GM18502 (cell line): ENCODE results near the gene CD9.
A peak's percentile ranks its signal among the peaks of the same experiment; 100 is the strongest.
"Not testable (repeated sequence)": the region's sequence is repeated elsewhere in the genome, so short reads cannot be mapped to it uniquely, and the experiment has no call there.

Experiments used
- ATAC-seq: cut with Tn5 transposase; IDR thresholded peaks from one replicate; pipeline ENCODE4 v1.9.1; 2021; ENCODE audit warnings: mild to moderate bottlenecking; ENCODE audit not compliant: unreplicated experiment, poor library complexity

The CD9 gene

DNA sequence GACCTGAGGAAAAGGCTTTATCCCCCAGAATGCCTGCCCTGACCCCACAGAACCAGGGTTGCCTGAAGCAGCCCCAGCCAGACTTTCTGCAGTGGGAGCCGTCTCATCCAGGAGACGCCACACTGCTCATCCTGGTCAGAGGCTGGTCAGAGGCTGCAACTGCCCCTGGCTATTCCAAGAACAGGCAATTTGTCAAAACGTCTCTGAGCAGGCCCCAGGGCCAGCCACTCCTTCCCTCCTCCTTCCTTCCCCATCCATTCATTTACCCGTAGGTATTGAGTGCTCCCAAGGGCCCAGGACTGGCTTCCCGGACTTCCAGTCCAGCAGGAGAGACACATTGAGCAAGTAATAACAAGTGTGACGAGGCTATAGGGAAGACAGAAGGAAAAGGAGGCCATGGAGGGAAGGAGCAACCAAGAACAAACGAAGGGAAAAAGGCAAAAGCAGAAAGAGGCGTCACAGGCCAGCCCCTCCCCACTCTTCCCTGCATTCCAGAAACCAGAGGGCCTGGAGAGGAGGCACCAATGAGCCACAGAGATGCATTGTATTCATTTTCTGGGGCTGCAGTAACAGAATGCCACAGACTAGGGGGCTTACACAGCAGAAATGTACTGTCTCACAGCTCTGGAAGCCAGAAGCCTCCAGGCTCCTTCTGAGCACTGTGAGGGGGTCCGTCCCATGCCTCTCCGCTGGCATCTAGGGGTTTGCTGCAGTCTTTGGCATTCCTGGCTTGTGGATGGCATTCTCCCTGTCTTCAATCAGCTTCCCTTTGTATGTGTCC, 21.0 kb upstream of the CD9 start:
- no peak for ATAC-seq

DNA sequence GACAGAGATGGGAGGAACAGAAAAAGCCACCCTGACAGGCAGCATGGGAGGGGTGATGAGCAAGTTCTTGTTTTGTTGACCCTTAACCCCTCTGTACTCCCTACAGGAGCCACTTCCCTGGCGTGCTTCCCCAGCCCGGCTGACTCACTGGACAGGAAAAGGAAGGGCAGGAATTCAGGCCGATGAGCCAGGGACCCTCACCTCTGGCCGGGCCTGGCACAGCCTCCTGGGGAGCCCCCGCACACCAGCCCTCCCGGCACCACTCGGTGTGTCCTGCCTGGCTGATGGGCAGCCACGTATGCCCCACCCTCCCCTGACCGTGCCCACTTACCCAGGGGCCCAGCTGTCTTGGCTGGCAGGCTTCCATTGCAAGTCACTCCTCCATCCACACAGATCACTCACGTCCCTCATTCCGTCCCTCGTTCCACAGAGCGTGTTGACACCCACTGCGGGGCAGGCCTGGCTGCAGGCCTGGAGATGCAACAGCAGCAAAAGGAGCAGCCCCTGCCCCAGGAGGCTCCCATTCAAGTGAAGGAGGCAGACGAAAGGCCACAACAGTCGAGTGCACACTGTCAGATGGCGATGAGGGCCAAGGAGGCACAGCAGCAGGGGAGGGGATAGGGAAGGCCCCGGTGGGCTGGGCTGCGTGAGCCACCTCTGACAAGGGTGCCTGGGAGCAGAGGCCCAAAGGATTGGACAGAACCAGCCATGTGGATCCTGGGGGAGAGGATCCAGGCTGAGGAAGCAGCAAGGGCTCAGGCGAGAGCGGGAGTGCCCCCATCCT, 19.7 kb upstream of the CD9 start:
- no peak for ATAC-seq

DNA sequence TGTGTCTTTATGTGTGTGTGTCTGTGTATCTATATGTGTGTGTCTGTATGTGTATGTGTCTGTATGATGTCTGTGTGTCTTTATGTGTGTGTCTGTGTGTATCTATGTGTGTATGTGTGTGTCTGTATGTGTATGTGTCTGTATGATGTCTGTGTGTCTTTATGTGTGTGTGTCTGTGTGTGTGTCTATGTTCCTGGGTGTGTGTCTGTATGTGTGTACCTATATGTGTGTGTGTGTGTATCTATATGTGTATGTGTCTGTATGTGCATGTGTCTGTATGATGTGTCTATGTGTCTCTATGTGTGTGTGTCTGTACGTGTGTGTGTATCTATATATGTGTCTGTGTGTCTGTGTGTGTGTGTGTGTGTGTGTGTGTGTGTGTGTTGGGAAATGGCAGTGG, 19.0 kb upstream of the CD9 start:
- ATAC-seq = no peak

- no peak for ATAC-seq
These were observed 18.5 kb upstream of the CD9 start for GRCh38 chr12:6181583-6182278.

DNA sequence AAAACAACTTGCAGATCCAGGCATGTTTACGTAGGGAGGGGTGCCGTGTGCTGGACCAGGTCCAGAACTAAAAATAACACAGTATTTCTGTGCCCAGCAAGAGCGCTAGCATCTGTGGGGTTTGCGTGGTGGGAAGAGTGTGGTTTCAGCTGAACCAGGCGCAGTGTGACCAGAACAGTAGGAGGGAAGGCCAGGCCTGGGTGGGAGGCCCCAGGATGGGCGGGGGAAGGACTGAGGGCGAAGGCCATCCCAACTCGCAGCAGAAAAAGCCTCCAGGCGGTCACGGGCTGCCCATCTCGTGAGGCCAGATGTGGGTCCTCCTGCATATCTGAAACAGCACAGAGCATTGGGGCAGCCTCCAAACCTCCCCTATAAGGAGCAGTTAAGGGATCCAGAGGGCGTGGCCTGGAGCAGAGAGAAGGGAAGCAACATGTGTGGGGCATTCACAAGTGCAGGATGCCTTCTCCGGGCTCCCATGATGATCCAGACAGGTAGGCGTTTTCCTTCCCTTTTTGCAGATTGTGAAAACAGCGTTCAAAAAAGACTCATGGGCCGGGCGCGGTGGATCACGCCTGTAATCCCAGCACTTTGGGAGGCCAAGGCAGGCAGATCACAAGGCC, 17.8 kb upstream of the CD9 start:
- no peak for ATAC-seq

GRCh38 chr12:6183689-6184428, 16.3 kb upstream of the CD9 start:
- no peak for ATAC-seq

DNA sequence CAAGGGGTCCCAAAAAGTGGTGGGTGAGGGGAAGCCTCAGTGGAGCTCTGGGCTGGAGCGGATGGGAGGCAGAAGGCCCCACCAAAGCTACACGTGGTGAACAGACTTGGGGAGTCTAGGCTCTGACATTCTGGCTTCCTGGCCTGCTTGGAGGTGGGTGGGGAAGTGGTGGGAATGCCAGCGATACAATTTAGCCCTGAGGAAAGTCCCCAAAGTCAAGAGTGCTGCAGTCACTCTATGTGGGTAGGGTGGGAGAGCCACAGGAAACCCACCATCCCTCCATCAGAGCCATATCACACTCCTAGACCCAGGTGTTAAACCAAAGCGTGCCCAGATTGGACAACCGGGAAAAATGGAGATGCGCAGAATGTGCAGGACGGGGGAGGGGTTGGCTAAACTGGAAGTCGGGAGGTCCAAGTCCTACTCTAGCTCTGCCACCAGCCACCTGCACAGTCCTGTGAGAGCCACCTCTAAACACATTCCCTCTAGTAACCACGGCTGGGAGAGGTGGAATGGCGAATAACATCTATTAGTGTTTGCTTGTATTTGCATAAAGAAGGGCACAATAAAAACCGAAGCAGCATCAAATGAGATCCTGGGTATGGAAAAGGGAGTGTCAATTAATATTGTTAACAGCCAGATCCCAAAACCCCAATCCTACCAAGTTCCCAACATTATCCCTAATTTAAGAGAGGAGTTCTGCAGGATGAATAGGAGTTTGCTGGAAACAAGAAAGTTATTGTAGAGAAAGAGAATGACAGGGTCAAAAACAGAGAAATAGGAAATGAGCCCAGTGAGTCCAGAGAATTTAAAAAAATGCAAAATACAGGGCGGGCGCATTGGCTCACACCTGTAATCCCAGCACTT, 14.0 kb upstream of the CD9 start:
- no peak for ATAC-seq

GRCh38 chr12:6187948-6188793, 12.0 kb upstream of the CD9 start:
- no peak for ATAC-seq

DNA sequence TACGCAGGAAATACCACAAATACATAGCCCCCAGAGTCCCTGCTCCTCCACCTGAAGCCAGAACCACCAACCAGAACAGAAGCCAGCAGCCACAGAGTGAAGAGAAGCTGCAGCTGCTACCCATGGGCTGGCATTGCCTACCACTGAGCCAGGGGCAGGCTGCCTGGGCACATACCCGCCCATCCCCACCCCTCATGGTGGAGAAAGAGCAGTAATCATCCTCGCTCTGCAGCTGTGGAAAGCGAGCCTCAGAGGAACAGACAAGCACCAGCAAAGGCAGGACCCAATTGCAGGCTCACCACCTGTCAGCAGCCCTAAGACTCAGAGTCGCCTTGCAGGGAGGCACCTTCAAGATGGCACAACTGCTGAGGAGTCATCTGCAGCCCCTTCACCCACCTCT, 11.2 kb upstream of the CD9 start:
- ATAC-seq = no peak

- not testable (repeated sequence) for ATAC-seq
These were observed 10.1 kb upstream of the CD9 start for GRCh38 chr12:6189952-6190598.

DNA sequence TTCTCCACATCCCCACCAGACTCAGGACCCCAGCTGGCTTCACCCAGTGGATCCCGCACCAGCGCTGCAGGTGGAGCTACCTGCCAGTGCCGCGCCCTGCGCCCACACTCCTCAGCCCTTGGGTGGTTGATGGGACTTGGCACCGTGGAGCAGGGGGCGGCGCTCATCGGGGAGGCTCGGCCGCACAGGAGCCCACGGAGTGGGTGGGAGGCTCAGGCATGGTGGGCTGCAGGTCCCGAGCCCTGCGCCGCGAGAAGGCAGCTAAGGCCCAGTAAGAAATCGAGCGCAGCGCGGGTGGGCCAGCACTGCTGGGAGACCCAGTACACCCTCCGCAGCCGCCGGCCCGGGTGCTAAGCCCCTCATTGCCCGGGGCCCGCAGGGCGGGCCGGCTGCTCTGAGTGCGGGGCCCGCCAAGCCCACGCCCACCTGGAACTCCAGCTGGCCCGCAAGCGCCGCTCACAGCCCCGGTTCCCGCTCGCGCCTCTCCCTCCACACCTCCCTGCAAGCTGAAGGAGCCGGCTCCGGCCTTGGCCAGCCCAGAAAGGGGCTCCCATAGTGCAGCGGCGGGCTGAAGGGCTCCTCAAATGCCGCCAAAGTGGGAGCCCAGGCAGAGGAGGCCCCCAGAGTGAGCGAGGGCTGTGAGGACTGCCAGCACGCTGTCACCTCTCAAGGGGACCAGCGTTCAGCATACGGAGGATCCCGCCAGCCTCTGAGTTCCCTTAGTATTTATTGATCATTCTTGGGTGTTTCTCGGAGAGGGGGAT, 9.3 kb upstream of the CD9 start:
- ATAC-seq = not testable (repeated sequence)

- no peak for ATAC-seq
These were observed 7.4 kb upstream of the CD9 start for GRCh38 chr12:6192604-6193380.

DNA sequence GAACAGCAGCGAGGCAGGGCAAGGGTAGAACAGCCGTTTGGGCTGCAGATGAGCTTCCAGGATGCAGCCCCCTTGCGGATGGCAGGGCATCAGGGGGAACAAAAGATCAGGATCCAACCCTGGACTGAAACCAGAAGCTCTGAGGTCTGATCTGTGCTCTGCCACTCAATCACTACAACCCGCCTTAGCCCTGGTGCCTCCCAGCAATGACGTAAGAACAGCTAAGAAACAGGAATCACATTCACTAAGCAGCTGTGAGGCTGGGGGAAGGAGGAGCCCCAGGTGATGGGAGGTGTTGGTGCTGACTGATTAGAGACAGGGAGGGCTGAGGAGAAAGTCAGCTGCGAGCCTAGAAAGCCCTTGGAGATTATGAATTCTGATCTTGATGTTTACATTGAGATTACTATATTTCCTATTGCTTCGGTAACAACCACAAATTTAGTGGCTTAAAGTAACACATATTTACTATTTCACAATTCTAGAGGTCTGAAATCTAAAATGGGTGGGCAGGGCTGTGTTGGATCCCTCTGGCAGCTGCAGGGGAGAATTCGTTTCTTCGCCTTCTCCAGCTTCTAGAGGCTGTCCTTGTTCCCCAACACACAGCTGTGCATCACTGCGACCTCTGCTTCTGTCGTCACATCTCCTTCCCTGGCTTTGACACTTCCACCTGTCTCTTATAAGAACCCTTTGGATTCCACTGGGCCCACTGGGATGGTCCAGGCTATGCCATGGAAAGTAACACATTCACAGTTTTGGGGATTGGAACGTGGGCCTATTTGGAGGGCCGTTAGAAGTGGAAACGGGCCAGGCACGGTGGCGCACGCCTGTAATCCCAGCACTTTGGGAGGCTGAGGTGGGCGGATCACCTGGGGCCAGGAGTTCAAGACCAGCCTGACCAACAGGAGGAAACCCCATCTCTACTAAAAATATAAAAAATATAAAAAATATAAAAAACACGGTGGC, 6.1 kb upstream of the CD9 start:
- ATAC-seq = no peak

DNA sequence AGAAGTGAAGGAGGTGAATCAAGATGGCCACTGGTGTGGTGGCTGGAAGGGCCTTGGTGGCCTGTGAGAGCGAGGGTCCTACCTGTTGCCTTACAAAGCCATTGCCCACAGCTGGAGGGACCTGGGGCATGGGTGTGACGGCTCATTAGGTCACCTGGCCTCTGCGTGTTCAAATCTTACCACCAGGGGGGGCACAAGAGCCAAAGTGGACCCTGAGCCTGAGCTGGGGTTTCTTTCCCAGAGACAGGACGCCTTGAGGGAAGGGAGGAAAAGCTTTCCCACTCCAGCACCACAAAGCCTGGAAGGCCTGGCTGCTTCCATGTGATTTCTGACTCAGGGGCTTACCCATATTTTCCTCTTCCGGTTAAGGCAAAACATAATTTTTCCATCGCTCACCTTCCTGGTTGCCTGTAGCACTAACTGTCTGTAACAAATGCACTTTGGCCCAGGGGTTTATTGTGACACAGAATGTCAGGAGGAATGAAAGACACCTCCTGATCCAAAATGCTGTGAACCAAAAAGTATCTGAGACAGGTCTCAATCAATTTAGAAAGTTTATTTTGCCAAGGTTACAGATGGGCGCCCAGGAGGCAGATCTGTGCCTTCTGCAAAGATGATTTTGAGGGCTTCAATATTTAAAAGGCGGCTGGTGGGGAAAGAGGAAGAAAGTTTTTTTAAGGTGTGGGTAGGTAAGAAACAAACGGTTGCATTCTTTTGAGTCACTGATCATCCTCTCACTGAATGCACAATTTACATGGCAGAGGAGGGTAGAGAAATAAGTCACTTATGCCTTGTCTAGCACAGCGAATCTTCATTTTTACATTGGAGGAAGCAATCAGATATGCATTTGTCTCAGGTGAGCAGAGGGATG, 4.3 kb upstream of the CD9 start:
- ATAC-seq = peak; percentile 46
